GM19372 (cell line): Measurements from ENCODE around the gene ERC2.
"Not testable (repeated sequence)": the region's sequence is repeated elsewhere in the genome, so short reads cannot be mapped to it uniquely, and the experiment has no call there.

Experiments used
- ATAC-seq: cut with Tn5 transposase; IDR thresholded peaks from one replicate; pipeline ENCODE4 v1.9.1; 2021; ENCODE audit warnings: mild to moderate bottlenecking, low read depth, moderate library complexity; ENCODE audit not compliant: unreplicated experiment

ERC2 gene

GRCh38 chr3:56468184-56469106 lies at the start of gene ERC2:
Gene ERC2, minus strand, starts transcription at chr3:56468467.
- ATAC-seq = no peak

- ATAC-seq = no peak
These were observed 34.5 kb upstream of the ERC2 start for GRCh38 chr3:56502738-56503137.

- not testable (repeated sequence) for ATAC-seq
These were observed 28.1 kb upstream of the ERC2 start for GRCh38 chr3:56496376-56496775.

- peak; percentile 92 for ATAC-seq
These were observed 26.5 kb upstream of the ERC2 start for GRCh38 chr3:56494679-56495322.

- no peak for ATAC-seq
These were observed 23.3 kb upstream of the ERC2 start for GRCh38 chr3:56491566-56491965.

- no peak for ATAC-seq
These were observed 20.7 kb upstream of the ERC2 start for GRCh38 chr3:56488812-56489600.

- no peak for ATAC-seq
These were observed 16.3 kb upstream of the ERC2 start for GRCh38 chr3:56484525-56485032.

- no peak for ATAC-seq
These were observed 15.9 kb upstream of the ERC2 start for GRCh38 chr3:56484122-56484521.

- ATAC-seq = no peak
These were observed 9.4 kb upstream of the ERC2 start for GRCh38 chr3:56477646-56478045.

GRCh38 chr3:56476771-56477170 lies 8.5 kb upstream of the ERC2 start:
- no peak for ATAC-seq

- no peak for ATAC-seq
These were observed 3.5 kb upstream of the ERC2 start for GRCh38 chr3:56471771-56472170.

- ATAC-seq = no peak
These were observed 874 bp upstream of the ERC2 start for GRCh38 chr3:56469141-56469540.

- ATAC-seq = no peak
These were observed 475 bp downstream of the ERC2 start for GRCh38 chr3:56467801-56468183.

- ATAC-seq = no peak
These were observed 1.2 kb downstream of the ERC2 start for GRCh38 chr3:56467108-56467507.

GRCh38 chr3:56459719-56460118 lies 8.5 kb downstream of the ERC2 start:
- no peak for ATAC-seq

GRCh38 chr3:56459104-56459496 lies 9.2 kb downstream of the ERC2 start:
- ATAC-seq = no peak

- no peak for ATAC-seq
These were observed 9.7 kb downstream of the ERC2 start for GRCh38 chr3:56458496-56459103.

GRCh38 chr3:56456117-56456516 lies 12.2 kb downstream of the ERC2 start:
- no peak for ATAC-seq

- ATAC-seq = no peak
These were observed 15.3 kb downstream of the ERC2 start for GRCh38 chr3:56453011-56453410.

- no peak for ATAC-seq
These were observed 16.2 kb downstream of the ERC2 start for GRCh38 chr3:56452085-56452484.
